Raji (cell line): ENCODE results near the gene PTP4A2.

ENCODE experiments used
- POLR2A ChIP-seq: IDR thresholded peaks from 2 replicates; pipeline ENCODE4 v1.6.1; 2011; ENCODE audit warnings: low read depth, low read length, control low read depth; ENCODE audit not compliant: insufficient read depth

The PTP4A2 gene

DNA sequence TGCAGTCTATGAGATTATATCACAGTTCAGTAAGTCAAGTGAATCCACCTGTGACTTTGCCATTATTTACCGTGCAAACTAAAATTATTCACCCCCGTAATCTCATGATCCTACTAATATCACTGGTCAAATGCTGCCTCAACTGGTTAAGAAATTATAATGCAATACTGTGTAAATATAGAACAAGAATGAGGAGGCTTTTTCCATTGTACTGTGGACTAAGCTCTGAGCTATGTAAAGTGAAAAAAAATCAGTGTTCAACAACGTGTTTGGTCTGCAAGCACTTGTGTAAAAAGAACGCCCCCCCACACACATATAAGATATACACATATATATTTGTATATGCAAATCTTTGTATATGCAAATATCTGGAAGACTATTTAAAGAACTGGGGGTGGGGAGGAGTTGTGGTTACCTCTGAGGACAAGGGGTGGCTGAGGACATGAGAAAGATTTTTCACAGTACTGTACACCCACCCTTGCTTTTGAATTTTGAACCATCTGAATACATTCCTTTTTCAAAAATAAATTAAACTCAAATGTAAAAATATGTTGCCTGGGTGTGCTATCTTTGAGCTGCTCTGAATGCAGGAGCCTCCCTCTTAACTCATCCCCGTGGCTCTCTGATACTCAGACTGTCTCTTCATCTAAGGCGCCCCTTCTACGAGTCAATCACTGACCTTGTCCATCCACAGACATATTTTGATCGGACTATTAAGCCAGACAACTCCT, 57.0 kb downstream of the PTP4A2 start:
- TF ChIP-seq POLR2A = peak; percentile 72

GRCh38 chr1:31879981-31880608, 58.1 kb downstream of the PTP4A2 start:
- TF ChIP-seq POLR2A = 0 out of 2 replicates have a peak, but pooled peaks have one; percentile 2

GRCh38 chr1:31878058-31878457, 60.1 kb downstream of the PTP4A2 start:
- TF ChIP-seq POLR2A = no peak

GRCh38 chr1:31877544-31877943, 60.6 kb downstream of the PTP4A2 start:
- TF ChIP-seq POLR2A = no peak

GRCh38 chr1:31875636-31876236, 62.4 kb downstream of the PTP4A2 start:
- no peak for TF ChIP-seq POLR2A

GRCh38 chr1:31874942-31875341, 63.2 kb downstream of the PTP4A2 start:
- TF ChIP-seq POLR2A = no peak

DNA sequence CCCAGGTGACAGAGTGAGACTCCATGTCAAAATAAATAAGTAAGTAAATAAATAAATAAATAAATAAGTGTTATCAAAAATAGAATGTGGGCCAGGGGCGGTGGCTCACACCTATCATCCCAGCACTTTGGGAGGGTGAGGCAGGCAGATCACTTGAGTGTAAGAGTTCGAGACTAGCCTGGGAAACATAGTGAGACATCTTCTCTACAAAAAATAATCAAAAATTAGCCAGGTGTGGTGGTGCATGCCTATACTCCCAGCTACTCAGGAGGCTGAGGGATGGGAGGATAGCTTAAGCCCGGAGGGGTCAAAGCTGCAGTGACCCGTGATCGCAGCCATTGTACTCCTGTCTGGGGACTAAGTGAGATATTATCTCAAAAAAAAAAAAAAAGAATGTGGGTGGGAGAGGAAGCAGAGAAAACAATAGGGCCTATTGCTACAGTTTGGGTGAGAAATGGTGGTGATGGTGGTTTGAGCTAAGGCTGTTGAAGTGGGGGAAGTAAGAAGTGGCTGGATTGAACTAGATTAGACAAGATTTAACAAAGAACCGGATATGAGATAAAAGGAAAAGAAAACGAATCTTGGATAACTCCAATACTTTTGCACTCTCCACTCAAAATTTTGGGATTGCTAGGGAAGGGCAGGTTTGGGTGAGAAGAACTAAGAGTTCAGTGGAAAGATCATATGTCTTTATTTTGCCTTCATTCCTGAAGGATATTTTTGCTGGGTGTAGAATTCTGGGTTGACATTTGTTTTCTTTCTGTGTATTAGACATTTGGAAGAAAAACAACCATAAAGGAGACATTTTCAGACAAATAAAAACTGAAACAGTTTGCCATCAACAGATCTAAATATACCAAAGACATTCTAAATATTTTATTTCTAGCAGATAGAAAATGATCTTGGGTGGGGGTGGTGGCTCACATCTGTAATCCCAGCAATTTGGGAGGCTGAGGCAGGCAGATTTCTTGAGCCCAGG, 65.2 kb downstream of the PTP4A2 start:
- no peak for TF ChIP-seq POLR2A

DNA sequence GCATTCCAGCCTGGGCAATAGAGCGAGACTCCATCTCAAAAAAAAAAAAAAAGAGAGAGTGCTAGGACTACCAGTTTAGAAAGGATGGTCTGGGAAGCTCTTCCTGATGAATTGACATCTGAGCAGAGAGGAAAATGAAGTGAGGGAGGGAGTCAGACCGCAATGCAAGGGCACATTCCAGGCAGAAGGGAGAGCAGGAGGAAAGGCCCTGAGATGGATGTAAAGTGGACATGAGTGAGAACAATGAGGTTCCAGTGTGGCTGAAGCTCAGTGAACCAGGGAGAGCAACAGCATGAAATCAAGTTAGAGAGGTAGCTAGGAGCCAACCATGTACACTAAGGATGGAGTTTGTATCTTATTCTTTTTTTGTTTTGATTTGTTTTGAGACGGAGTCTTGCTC, 66.5 kb downstream of the PTP4A2 start:
- no peak for TF ChIP-seq POLR2A

DNA sequence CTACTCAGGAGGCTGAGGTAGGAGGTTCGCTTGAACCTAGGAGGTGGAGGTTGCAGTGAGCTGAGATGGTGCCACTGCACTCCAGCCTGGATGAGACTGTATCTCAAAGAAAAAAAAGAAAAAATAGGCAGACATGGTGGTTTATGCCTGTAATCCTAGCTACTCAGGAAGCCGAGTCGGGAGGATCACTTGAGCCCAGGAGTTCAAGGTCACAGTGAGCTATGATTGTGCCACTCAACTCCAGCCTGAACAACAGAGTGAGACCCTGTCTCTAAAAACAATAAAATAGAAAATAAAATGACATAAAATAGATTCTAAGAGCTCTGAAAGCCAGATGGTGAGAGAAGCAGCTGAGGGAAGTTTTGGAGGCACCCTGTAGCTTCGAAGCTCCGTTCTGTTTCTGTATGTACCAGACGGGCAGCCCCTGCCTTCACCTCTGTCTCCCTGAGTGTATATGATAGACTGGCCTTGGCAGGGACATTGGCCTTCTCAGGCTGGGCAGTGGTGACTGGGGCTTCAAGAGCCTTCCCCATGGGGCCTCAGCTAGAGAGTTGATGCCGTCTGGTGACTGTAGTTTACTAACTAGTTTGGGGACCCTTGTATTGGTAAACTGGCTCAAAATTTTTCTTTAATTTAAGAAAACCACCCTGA, 68.0 kb downstream of the PTP4A2 start:
- no peak for TF ChIP-seq POLR2A

DNA sequence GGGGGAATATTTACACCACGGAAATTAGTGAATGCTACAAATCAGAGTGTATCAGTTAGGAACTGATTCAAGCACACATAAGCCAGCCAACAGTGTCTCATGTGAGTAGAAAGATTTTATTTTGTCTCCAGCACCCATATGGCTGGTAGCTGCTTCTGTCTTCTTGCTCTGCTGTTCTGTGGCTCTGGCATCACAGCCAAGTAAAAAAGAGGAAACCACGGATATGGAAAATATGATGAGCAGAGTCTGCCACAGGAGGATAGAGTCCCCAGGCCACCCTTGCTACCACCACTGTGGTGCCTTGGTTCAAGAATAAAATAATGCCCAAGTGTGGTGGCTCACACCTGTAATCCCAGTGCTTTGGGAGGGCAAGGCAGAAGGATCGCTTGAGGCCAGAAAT, 68.7 kb downstream of the PTP4A2 start:
- no peak for TF ChIP-seq POLR2A

DNA sequence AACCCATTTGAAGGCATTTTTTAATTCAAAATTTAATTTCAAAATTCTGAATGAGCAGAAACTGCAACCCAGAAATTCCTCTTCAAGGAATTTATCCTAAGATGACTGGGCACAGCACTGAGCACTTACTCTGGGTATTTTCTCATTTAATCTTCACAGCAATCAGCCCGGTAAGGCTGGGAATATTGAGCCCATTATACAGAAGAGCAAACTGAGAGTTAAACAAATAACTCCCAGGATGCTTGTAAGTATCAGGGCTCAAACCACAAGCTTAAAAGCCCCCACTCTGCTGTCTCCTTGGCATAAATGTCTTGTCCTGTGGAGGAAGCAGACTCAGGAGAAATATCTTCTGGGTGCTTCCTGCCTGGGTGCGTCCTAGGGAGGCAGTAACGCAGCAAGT, 69.3 kb downstream of the PTP4A2 start:
- no peak for TF ChIP-seq POLR2A

GRCh38 chr1:31867546-31867945, 70.6 kb downstream of the PTP4A2 start:
- no peak for TF ChIP-seq POLR2A

- no peak for TF ChIP-seq POLR2A
Observed at GRCh38 chr1:31866450-31867032, 71.6 kb downstream of the PTP4A2 start.

- TF ChIP-seq POLR2A = no peak
Observed at GRCh38 chr1:31865728-31866449, 72.3 kb downstream of the PTP4A2 start.
